Colonic mucosa (tissue), 4 donors: ENCODE measurements around the gene FUT6. TPM values are rescaled to one million over a fixed set of nuclear protein-coding genes. Genes with fewer than 3 reads are reported as not detected.
"Not testable (repeated sequence)": the region's sequence is repeated elsewhere in the genome, so short reads cannot be mapped to it uniquely, and the experiment has no call there.

ENCODE experiments used
- DNase-seq: peaks from one replicate; pipeline ENCODE4 v3.0.0-alpha.2; 2020
- H3K27ac ChIP-seq: fragments of 200-600 bp; one replicate; pipeline ENCODE4 v1.8.0; 2021
- H3K27me3 ChIP-seq: fragments of 200-600 bp; one replicate; pipeline ENCODE4 v1.8.0; 2021
- H3K36me3 ChIP-seq: fragments of 200-600 bp; one replicate; pipeline ENCODE4 v1.8.0; 2021
- H3K4me1 ChIP-seq: fragments of 200-600 bp; one replicate; pipeline ENCODE4 v1.8.0; 2021; ENCODE audit warnings: mild to moderate bottlenecking
- H3K4me3 ChIP-seq: fragments of 200-600 bp; one replicate; pipeline ENCODE4 v1.8.0; 2021
- H3K9ac ChIP-seq, 2 donors: one replicate each; pipeline ENCODE4 v1.7.0; 2013; ENCODE audit warnings: control low read depth in 2 of 2, low read depth in 2 of 2, low read length in 2 of 2
- H3K9me3 ChIP-seq: fragments of 200-600 bp; one replicate; pipeline ENCODE4 v1.8.0; 2021
- intact Hi-C: fragments of 100-400 bp; cut with DNase I; formaldehyde crosslinking; loops from one replicate; pipeline ENCODE4 v1.14.1; 2022
- total RNA-seq, 2 donors: library from RNA; stranded (reverse); fragmentation: NEBNext Ultra II Directional in 1 of 2; extraction: Animal tissue kit (Norgen Biotek cat#: 25700) in 1 of 2; gene quantifications; one replicate each; pipeline ENCODE4 v1.2.1, GENCODE V29; 2021
- TF ChIP-seq, protein P1 (sequence below): fragments of 200-600 bp; IDR thresholded peaks from one replicate; pipeline ENCODE4 v1.8.0; 2022; ENCODE audit warnings: antibody characterized with exemption, mild to moderate bottlenecking
- donor health status: healthy.
- donor health status: DM: no; HTN: no; CAD: no.
- donor health status: DM: no; HTN: no; CAD: no.

The FUT6 gene
- total RNA-seq, 2 donors from 2014 or later = 48.9 to 89.4 TPM

DNA sequence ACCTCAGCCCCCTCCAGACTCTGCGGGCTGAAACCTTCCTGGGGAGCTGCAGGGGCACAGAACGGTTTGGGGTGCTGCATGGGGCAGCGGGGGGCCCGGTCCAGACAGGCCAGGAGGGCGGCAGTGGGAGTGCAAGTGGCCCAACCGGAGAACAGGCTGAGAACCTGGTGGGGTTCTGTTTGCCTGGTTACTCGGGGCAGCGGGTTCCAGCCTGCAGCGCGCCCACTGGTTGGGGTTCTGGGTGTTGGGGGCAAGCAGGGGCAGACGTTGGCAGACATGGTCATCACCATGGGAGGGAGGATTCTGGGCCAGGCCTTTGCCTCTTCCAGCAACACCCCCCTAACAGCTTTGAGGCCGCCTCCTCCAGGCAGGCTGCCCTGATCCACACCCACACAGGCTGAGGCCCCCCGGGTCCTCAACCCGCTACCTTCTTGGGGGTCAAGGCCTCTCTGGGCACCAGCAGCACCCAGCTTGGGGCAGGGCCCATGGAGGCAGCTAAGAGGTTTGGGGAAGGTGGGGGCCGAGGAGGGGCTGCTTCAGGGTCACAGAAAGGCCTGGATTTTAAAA is 54.8 kb downstream of the FUT6 start, which contains the start of gene PRR22:
TSS of gene PRR22 (minus strand) at position 166 of the 567 bp plus-strand sequence. CDS start at position 80, 86 bp downstream.
- Histone ChIP-seq H3K27ac (no peak within 1 kb of the TSS), H3K9ac (no peak within 1 kb of the TSS), H3K4me3 (no peak within 1 kb of the TSS), H3K9me3 (no peaks in the 10 kb centered on the region), H3K4me1 (no peaks in the 10 kb centered on the region), H3K27me3 (no peaks in the 10 kb centered on the region), H3K36me3 (peaks cover 20% of the 10 kb centered on the region)
- no peak for DNase-seq
- intact Hi-C loops = no loop called here
- TF ChIP-seq, protein P1, sequence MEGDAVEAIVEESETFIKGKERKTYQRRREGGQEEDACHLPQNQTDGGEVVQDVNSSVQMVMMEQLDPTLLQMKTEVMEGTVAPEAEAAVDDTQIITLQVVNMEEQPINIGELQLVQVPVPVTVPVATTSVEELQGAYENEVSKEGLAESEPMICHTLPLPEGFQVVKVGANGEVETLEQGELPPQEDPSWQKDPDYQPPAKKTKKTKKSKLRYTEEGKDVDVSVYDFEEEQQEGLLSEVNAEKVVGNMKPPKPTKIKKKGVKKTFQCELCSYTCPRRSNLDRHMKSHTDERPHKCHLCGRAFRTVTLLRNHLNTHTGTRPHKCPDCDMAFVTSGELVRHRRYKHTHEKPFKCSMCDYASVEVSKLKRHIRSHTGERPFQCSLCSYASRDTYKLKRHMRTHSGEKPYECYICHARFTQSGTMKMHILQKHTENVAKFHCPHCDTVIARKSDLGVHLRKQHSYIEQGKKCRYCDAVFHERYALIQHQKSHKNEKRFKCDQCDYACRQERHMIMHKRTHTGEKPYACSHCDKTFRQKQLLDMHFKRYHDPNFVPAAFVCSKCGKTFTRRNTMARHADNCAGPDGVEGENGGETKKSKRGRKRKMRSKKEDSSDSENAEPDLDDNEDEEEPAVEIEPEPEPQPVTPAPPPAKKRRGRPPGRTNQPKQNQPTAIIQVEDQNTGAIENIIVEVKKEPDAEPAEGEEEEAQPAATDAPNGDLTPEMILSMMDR = no peak

DNA sequence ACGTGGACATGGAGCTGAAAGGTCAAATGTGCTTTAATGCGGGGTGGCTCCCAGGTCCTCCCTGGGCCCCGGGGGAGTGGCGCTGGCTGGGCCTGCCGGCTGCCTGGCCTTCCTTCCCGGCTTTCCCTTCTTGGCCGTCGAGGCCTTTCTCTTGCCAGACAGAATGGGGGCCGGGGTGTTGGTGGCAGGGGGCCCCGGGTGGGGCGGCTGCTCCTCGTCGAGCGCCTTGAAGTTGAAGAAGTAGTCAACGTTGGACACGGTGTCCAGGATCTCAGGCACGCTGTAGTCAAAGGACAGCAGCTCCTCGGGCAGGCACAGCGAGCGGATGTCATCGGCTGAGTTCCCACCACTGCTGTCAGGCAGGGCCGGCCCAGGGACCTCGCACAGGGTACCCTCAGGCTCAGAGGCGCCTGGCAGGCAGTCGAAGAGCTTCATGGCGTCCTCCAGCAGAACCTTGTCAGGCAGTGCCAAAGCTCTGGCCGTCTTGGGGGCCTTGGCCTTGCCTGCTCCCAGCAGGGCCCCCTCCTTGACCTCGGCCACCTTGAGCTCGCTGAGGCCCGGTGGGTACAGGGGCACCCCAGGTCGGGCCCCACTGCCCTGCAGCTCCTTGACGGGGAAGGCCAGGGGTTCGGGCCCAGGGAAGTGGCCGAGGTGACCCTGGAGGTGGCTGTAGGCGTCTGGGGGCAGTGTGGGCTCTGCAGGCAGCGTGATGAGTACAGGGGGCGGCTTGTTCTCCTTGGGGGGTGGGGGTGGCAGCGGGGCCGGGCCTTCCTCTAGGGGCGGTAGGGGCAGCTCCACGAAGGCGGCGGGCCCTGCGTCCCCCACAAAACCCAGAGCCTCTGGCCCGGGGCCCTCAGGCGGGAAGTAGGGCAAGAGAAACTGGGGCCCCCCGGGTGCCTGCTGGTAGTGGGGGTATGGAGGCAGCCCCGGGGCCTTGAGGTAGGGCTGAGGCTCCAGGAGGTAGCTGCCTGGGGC is 56.3 kb downstream of the FUT6 start:
- intact Hi-C loops = no loop called here
- H3K27me3 ChIP-seq = no peaks in the 10 kb centered on the region
- H3K4me3 ChIP-seq = no peak overlapping the region
- no peak overlapping the region for H3K9ac ChIP-seq
- H3K4me1 ChIP-seq = no peaks in the 10 kb centered on the region
- TF ChIP-seq, protein P1 = no peak
- no peak for DNase-seq
- H3K36me3 ChIP-seq = peaks cover 10% of the 10 kb centered on the region
- no peaks in the 10 kb centered on the region for H3K9me3 ChIP-seq
- H3K27ac ChIP-seq = no peak overlapping the region

DNA sequence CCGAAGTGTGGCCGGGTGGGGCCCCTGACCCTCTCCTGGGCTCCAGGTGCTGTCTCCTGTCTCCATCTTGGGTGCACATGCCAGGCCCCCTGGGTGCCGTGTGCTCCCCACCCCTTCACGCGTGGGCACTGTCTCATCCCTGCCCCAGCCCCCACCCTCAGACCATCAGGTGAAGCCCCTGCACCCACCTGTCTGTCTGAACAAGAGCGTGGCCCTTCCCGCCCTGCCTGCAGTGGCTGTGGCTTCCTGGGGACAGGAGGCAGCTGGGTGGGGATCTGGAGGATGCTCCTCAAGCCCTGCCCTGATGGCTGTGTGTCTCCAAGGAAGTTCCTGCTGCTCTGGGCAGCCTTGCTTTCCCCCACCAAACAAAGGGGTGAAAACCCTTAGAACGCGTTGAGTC is 57.2 kb downstream of the FUT6 start:
- Histone ChIP-seq H3K9ac (no peak overlapping the region), H3K4me1 (no peaks in the 10 kb centered on the region), H3K27ac (no peak overlapping the region), H3K36me3 (peaks cover under 1% of the 10 kb centered on the region), H3K9me3 (no peaks in the 10 kb centered on the region), H3K4me3 (no peak overlapping the region), H3K27me3 (no peaks in the 10 kb centered on the region)
- TF ChIP-seq, protein P1 = no peak
- intact Hi-C loops = no loop called here
- DNase-seq = no peak

DNA sequence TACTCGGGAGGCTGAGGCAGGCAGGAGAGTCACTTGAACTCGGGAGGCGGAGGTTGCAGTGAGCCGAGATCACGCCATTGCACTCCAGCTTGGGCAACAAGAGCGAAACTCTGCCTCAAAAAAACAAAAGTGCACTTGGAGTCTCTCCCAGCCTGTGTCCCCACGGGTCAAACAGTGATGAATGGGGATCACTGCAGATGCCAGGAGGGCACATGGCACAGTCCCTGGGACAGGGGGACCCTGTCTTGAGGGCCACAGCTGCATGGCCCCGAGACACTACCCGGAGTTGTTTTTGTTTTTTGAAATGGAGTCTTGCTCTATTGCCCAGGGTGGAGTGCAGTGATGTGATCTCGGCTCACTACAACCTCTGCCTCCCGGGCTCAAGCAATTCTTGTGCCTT is 58.6 kb downstream of the FUT6 start:
- H3K4me1 ChIP-seq, intact Hi-C loops, H3K9me3 ChIP-seq, H3K36me3 ChIP-seq, H3K27ac ChIP-seq, H3K27me3 ChIP-seq, DNase-seq, H3K4me3 ChIP-seq, H3K9ac ChIP-seq: not testable (repeated sequence)

Other genes with a start within 250 kb of the FUT6 start
- 100 to 1,000 TPM in 1 of 2 donors, 10 to 100 TPM in 1; 46.1 to 108 TPM for gene SAFB2, start 216.9 kb downstream of the FUT6 start, total RNA-seq
- gene SAFB, start 216.6 kb downstream of the FUT6 start, total RNA-seq = 100 to 1,000 TPM in 1 of 2 donors, 10 to 100 TPM in 1; 56.1 to 120 TPM
- 10 to 100 TPM; 56.0 to 88.0 TPM for gene MICOS13, start 159.2 kb downstream of the FUT6 start, total RNA-seq
- 1 to 10 TPM; 3.2 to 3.4 TPM for gene HSD11B1L, start 158.7 kb downstream of the FUT6 start, total RNA-seq
- 100 to 1,000 TPM; 844 to 976 TPM for gene RPL36, start 149.4 kb downstream of the FUT6 start, total RNA-seq
- 100 to 1,000 TPM in 1 of 2 donors, 10 to 100 TPM in 1; 64.3 to 133 TPM for gene LONP1, start 119.6 kb downstream of the FUT6 start, total RNA-seq
- gene CATSPERD, start 119.1 kb downstream of the FUT6 start, total RNA-seq = not detected
- 1 to 10 TPM; 1.4 to 5.7 TPM for gene PRR22, start 55.0 kb downstream of the FUT6 start, total RNA-seq
- 10 to 100 TPM; 20.8 to 47.6 TPM for gene DUS3L, start 48.5 kb downstream of the FUT6 start, total RNA-seq
- gene NRTN, start 34.6 kb downstream of the FUT6 start, total RNA-seq = 1 to 10 TPM; 1.8 to 2.9 TPM
- gene FUT3, start 11.7 kb upstream of the FUT6 start, total RNA-seq = 100 to 1,000 TPM; 260 to 272 TPM
- gene FUT5, start 30.8 kb upstream of the FUT6 start, total RNA-seq = under 1 TPM in 1 of 2 donors, not detected in 1; 0.24 TPM
- 100 to 1,000 TPM; 188 to 228 TPM for gene NDUFA11, start 64.1 kb upstream of the FUT6 start, total RNA-seq
- 1 to 10 TPM; 4.0 to 4.7 TPM for gene VMAC, start 65.2 kb upstream of the FUT6 start, total RNA-seq
- 10 to 100 TPM in 1 of 2 donors, 1 to 10 TPM in 1; 9.3 to 15.0 TPM for gene CAPS, start 74.6 kb upstream of the FUT6 start, total RNA-seq
- gene RANBP3, start 138.4 kb upstream of the FUT6 start, total RNA-seq = 10 to 100 TPM; 52.1 to 62.7 TPM